H1 (cell line): ENCODE data around the gene SEMA4C. TPM values are rescaled to one million over a fixed set of nuclear protein-coding genes. Genes with fewer than 3 reads are reported as not detected.

Experiments
- CHD1 ChIP-seq: IDR thresholded peaks from 2 replicates; pipeline ENCODE4 v1.6.1; 2012; ENCODE audit warnings: low read depth, low read length, improper control_type of control experiment
- CREB1 ChIP-seq: IDR thresholded peaks from 2 replicates; pipeline ENCODE4 v1.6.1; 2012; ENCODE audit warnings: inconsistent platforms
- HDAC6 ChIP-seq: IDR thresholded peaks from one replicate; pipeline ENCODE4 v1.7.1; 2012; ENCODE audit warnings: low read depth, mild to moderate bottlenecking, inconsistent platforms, low read length, moderate library complexity
- RFX5 ChIP-seq: IDR thresholded peaks from 2 replicates; pipeline ENCODE4 v1.6.1; 2011; ENCODE audit warnings: low read depth, low read length, improper control_type of control experiment, borderline replicate concordance
- SP1 ChIP-seq: IDR thresholded peaks from 2 replicates; pipeline ENCODE4 v1.6.1; 2011; ENCODE audit warnings: low read depth, low read length
- polyA plus RNA-seq, 7 experiments: library from polyadenylated mRNA; depleted of rRNA in 3 of 7; stranded (reverse) in 5 of 7; unstranded in 2 of 7; fragments of >200 nt in 5 of 7; fragments of 200-250 nt in 2 of 7; gene quantifications; 1 replicate in 5 of 7; 2 replicates in 1 of 7; 4 replicates in 1 of 7; pipeline versions ENCODE4 v1.2.1 to v1.2.3, GENCODE V29; 2011 to 2013; ENCODE audit warnings: missing spikeins in 2 of 7, mixed read lengths in 2 of 7
- total RNA-seq: library from RNA; stranded (reverse); fragmentation: NEBNext Ultra II Directional; extraction: Animal tissue kit (Norgen Biotek cat#: 25700); gene quantifications from 2 replicates; pipeline ENCODE4 v1.2.1, GENCODE V29; 2021

The SEMA4C gene
- total and polyA plus RNA-seq, 2 of the 8 experiments (the other 6 are each of a cell fraction or from before 2014, with no cell fraction given) = 47.5 to 67.3 TPM

DNA sequence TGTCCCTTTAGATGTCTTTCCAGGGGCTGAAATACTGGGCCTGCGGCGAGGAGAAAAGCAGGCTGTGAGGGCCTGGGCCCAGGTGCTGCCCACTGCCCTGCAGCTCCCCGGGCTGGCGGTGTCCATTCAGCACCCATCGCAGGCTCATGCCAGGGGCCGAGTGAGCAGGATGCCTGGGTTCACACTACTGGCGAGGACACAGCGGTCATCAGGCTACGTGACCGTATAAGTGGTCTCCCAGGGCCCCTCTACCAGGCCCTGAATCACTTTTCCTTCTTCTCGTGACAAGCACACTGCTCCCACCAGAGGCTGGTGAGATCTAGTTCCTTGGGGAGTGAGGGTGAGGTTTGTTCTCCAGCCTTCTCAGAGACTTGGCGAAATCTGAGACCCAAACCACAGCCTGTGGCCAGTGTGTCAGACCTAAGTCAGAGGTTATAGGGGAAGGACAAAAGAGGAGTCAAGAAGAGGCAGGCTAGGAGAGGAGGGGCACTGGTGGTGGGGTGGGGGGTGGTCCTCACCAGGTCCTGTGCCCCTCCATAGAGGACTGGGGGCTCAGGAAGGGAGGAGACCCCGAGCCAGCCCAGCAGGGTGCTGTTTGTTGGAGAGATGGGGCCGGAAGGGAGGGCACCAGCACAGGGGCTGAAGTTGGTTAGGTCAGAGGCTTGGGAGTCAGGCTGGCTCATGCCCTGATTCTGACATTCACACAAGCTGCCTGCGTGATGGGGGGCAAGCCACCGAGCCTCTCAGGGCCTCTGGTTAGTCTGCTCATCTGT lies 6.6 kb upstream of the SEMA4C start (continued):
- TF ChIP-seq CHD1 (no peak), SP1 (no peak), HDAC6 (no peak), RFX5 (no peak), CREB1 (no peak)
